Fibroblast of lung (primary cell): ENCODE measurements around the gene CUL3. TPM values are rescaled to one million over a fixed set of nuclear protein-coding genes. Genes with fewer than 3 reads are reported as not detected.
"Not testable (repeated sequence)": the region's sequence is repeated elsewhere in the genome, so short reads cannot be mapped to it uniquely, and the experiment has no call there.

ENCODE experiments used
- DNase-seq, 2 donors: peaks; one replicate each; pipeline versions ENCODE4 v3.0.0 to v3.0.0-alpha.2; 2010; ENCODE audit warnings: low read depth in 2 of 2
- H2AFZ ChIP-seq: 2 replicates; pipeline ENCODE4 v1.5.1; 2012; ENCODE audit warnings: low read length, control low read depth, inconsistent platforms
- H3K27ac ChIP-seq: 2 replicates; pipeline ENCODE4 v1.5.1; 2011; ENCODE audit warnings: low read length, control low read depth; ENCODE audit not compliant: insufficient read depth
- H3K27me3 ChIP-seq: 2 replicates; pipeline ENCODE4 v1.5.1; 2011; ENCODE audit warnings: mild to moderate bottlenecking, low read length; ENCODE audit not compliant: control insufficient read depth, insufficient read depth
- H3K36me3 ChIP-seq: 2 replicates; pipeline ENCODE4 v1.5.1; 2011; ENCODE audit warnings: low read length; ENCODE audit not compliant: control insufficient read depth, insufficient read depth
- H3K4me1 ChIP-seq: 2 replicates; pipeline ENCODE4 v1.5.1; 2011; ENCODE audit warnings: low read length; ENCODE audit not compliant: control insufficient read depth, insufficient read depth; ENCODE audit errors: extremely low read depth
- H3K4me2 ChIP-seq: 2 replicates; pipeline ENCODE4 v1.5.1; 2011; ENCODE audit warnings: low read length, control low read depth; ENCODE audit not compliant: insufficient read depth; ENCODE audit errors: extremely low read depth
- H3K4me3 ChIP-seq, 4 experiments: fragments of 200-600 bp in 1 of 4; sonication (generic) in 1 of 4; replicated peaks in 1 of 4; 2 replicates each; pipeline ENCODE4 v1.5.1; 2011 to 2016; ENCODE audit warnings: low read length in 4 of 4, low read depth in 3 of 4, mild to moderate bottlenecking in 3 of 4, control low read depth in 2 of 4, inconsistent platforms in 1 of 4, mixed read lengths in 1 of 4; ENCODE audit not compliant: insufficient read depth in 1 of 4; ENCODE audit errors: control extremely low read depth in 1 of 4
- H3K79me2 ChIP-seq: 2 replicates; pipeline ENCODE4 v1.5.1; 2012; ENCODE audit warnings: mild to moderate bottlenecking, low read length, inconsistent platforms; ENCODE audit not compliant: control insufficient read depth, insufficient read depth
- H3K9ac ChIP-seq: 2 replicates; pipeline ENCODE4 v1.5.1; 2011; ENCODE audit warnings: mild to moderate bottlenecking, low read length, control low read depth; ENCODE audit not compliant: insufficient read depth
- H3K9me3 ChIP-seq: 2 replicates; pipeline ENCODE4 v1.5.1; 2012; ENCODE audit warnings: low read depth, low read length; ENCODE audit not compliant: control insufficient read depth, insufficient read depth
- H4K20me1 ChIP-seq: 2 replicates; pipeline ENCODE4 v1.5.1; 2011; ENCODE audit warnings: low read length; ENCODE audit not compliant: control insufficient read depth, insufficient read depth; ENCODE audit errors: extremely low read depth
- CTCF ChIP-seq, 2 donors: IDR thresholded peaks in 1 of 2; conservative IDR thresholded peaks in 1 of 2; 1 replicate in 1 of 2; 2 replicates in 1 of 2; pipeline ENCODE4 v1.5.1; 2011 to 2012; ENCODE audit warnings: low read length in 2 of 2, control low read depth in 1 of 2, inconsistent platforms in 1 of 2, low read depth in 1 of 2, mild to moderate bottlenecking in 1 of 2
- EZH2 ChIP-seq: IDR thresholded peaks from 2 replicates; pipeline ENCODE4 v1.5.1; 2012; ENCODE audit warnings: low read length, control low read depth, mild to moderate bottlenecking; ENCODE audit errors: missing control alignments
- polyA plus RNA-seq, 2 donors: library from polyadenylated mRNA; depleted of rRNA in 1 of 2; stranded (reverse) in 1 of 2; unstranded in 1 of 2; fragments of >200 nt; gene quantifications; 2 replicates each; pipeline ENCODE4 v1.2.1, GENCODE V29; 2011 to 2012; ENCODE audit warnings: missing spikeins in 1 of 2
- total RNA-seq: library from RNA; depleted of rRNA; stranded (reverse); fragments of >200 nt; gene quantifications from 2 replicates; pipeline ENCODE4 v1.2.1, GENCODE V29; 2014

The CUL3 gene
- total and polyA plus RNA-seq, 2 donors (not counting 1 experiment from before 2014, with no cell fraction given): 65.3 to 69.7 TPM

- peaks cover 2% of the 10 kb centered on the region for H4K20me1 ChIP-seq
- no peaks in the 10 kb centered on the region for H3K9me3 ChIP-seq
- H3K27me3 ChIP-seq: no peaks in the 10 kb centered on the region
- no peak for TF ChIP-seq EZH2
- TF ChIP-seq CTCF (conservative IDR thresholded peaks at IDR 0.05 in 1 of 2, IDR thresholded peaks at IDR 0.05 in 1 of 2; ENCODE audit: low read depth in 1 of 2, low read length in 2 of 2): no peak
- H3K9ac ChIP-seq: peak overlapping the region; percentile 33
- H3K79me2 ChIP-seq: peaks cover 36% of the 10 kb centered on the region
- H3K4me3 ChIP-seq: peak overlapping the region; percentile 41 to 76 (median 70)
- H3K36me3 ChIP-seq: no peaks in the 10 kb centered on the region
- H2AFZ ChIP-seq: peak overlapping the region; percentile 93
- H3K27ac ChIP-seq: peak overlapping the region; percentile 37
- DNase-seq: no peak
- H3K4me2 ChIP-seq: peak overlapping the region; percentile 81
- H3K4me1 ChIP-seq: peaks cover 4% of the 10 kb centered on the region
These were observed 1.0 kb upstream of the CUL3 start for GRCh38 chr2:224586127-224586695.

- peaks cover 2% of the 10 kb centered on the region for H4K20me1 ChIP-seq
- no peak for TF ChIP-seq CTCF (conservative IDR thresholded peaks at IDR 0.05 in 1 of 2, IDR thresholded peaks at IDR 0.05 in 1 of 2; ENCODE audit: low read depth in 1 of 2, low read length in 2 of 2)
- peaks cover 50% of the 10 kb centered on the region for H3K79me2 ChIP-seq
- peaks cover 4% of the 10 kb centered on the region for H3K4me1 ChIP-seq
- peak overlapping the region; percentile 86 for H3K27ac ChIP-seq
- no peak overlapping the region for H2AFZ ChIP-seq
- no peaks in the 10 kb centered on the region for H3K36me3 ChIP-seq
- peak overlapping the region; percentile 52 to 93 (median 71) for H3K4me3 ChIP-seq
- no peaks in the 10 kb centered on the region for H3K27me3 ChIP-seq
- no peak overlapping the region for H3K4me2 ChIP-seq
- H3K9me3 ChIP-seq: no peaks in the 10 kb centered on the region
- H3K9ac ChIP-seq: peak overlapping the region; percentile 92
- peak; percentile 39 to 45 for DNase-seq
These were observed 365 bp downstream of the CUL3 start for GRCh38 chr2:224584785-224585210.

DNA sequence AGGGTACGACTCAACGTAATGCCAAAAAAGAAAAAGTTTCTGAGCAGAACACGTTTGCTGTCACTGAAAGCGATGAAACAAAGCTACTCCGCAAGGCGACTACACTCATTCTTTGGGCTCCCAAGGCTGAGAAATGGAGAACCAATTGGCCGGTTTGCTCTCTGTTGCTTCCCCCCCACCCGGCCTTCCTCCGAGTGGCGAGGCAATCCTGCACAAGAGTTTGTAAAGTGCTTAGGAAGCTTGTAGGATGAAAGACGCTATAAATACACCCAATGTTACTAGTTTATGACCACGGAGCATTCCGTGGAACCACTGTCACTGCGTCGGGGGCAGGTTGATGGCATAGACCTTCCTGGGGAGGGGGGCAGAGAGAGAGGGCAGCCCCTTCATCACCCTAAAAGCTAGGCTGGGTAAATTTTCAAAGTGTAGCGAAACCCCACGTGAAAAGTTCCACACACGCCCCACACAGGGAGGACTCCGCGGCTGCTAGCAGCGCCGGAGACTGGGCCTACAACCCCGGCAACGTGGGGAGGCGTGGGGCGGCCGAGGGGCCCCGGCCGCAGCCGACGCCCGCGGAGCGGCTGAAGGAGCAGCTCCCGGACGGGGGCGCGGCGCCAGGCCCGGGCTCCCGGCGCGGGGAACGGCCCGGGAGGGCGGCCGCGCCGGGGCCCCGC lies 915 bp downstream of the CUL3 start:
- peak overlapping the region; percentile 90 to 93 (median 93) for H3K4me3 ChIP-seq
- peak overlapping the region; percentile 71 for H3K27ac ChIP-seq
- no peaks in the 10 kb centered on the region for H3K27me3 ChIP-seq
- no peaks in the 10 kb centered on the region for H3K9me3 ChIP-seq
- H4K20me1 ChIP-seq: peaks cover 2% of the 10 kb centered on the region
- H3K9ac ChIP-seq: peak overlapping the region; percentile 92
- no peak for TF ChIP-seq CTCF (conservative IDR thresholded peaks at IDR 0.05 in 1 of 2, IDR thresholded peaks at IDR 0.05 in 1 of 2; ENCODE audit: low read depth in 1 of 2, low read length in 2 of 2)
- no peak for TF ChIP-seq EZH2
- H2AFZ ChIP-seq: no peak overlapping the region
- H3K36me3 ChIP-seq: no peaks in the 10 kb centered on the region
- peaks cover 4% of the 10 kb centered on the region for H3K4me1 ChIP-seq
- H3K4me2 ChIP-seq: peak overlapping the region; percentile 67
- DNase-seq: peak; percentile 49 to 53
- peaks cover 55% of the 10 kb centered on the region for H3K79me2 ChIP-seq

DNA sequence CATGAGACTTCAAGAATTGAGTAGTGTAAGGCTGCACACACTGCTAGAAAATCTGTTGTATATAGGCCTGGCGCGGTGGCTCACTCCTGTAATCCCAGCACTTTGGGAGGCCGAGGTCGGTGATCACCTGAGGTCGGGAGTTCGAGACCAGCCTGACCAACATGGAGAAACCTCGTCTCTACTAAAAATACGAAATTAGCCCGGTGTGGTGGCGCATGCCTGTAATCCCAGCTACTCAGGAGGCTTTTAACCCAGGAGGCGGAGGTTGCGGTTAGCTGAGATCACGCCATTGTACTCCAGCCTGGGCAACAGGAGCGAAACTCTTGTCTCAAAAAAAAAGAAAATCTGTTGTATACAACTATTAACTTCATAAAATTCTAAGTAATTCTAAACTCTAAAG lies 2.1 kb downstream of the CUL3 start:
- not testable (repeated sequence) for H3K9ac ChIP-seq, H4K20me1 ChIP-seq

More for the DNA sequence above, 2.1 kb downstream of the CUL3 start:
- DNase-seq, H3K4me1 ChIP-seq, H3K27ac ChIP-seq, H2AFZ ChIP-seq, H3K36me3 ChIP-seq, H3K9me3 ChIP-seq, H3K27me3 ChIP-seq: not testable (repeated sequence)
- Histone ChIP-seq H3K79me2 (peaks cover 67% of the 10 kb centered on the region), H3K4me2 (peak overlapping the region; percentile 67), H3K4me3 (peak overlapping the region; percentile 90 to 93 (median 93))
